Thoracic aorta (tissue), 2 donors: ENCODE measurements around the gene CTNNA2. TPM values are rescaled to one million over a fixed set of nuclear protein-coding genes. Genes with fewer than 3 reads are reported as not detected.

Source experiments
- ATAC-seq: fragments of 150-250 bp; one replicate; pipeline ENCODE4 v1.8.0; 2017; ENCODE audit warnings: low read depth; ENCODE audit not compliant: insufficient number of reproducible peaks, low FRiP score
- DNase-seq: peaks from one replicate; pipeline ENCODE4 v3.0.0-alpha.2; 2020; ENCODE audit warnings: low spot score
- H3K27ac ChIP-seq, 2 donors: fragments of 200-600 bp; sonication (generic); 1 replicate in 1 of 2; 2 replicates in 1 of 2; pipeline ENCODE4 v1.5.1; 2016; ENCODE audit warnings: mild to moderate bottlenecking in 2 of 2, moderate library complexity in 2 of 2
- H3K27me3 ChIP-seq: fragments of 200-600 bp; sonication (generic); replicated peaks from 2 replicates; pipeline ENCODE4 v1.6.0; 2016; ENCODE audit warnings: mild to moderate bottlenecking; ENCODE audit not compliant: insufficient read depth
- H3K36me3 ChIP-seq: fragments of 200-600 bp; sonication (generic); one replicate; pipeline ENCODE4 v1.5.1; 2016
- H3K4me1 ChIP-seq, 2 donors: fragments of 200-600 bp; sonication (generic); 1 replicate in 1 of 2; 2 replicates in 1 of 2; pipeline versions ENCODE4 v1.5.1 to v1.6.0; 2016; ENCODE audit warnings: low read depth in 2 of 2, mild to moderate bottlenecking in 1 of 2; ENCODE audit not compliant: control insufficient read depth in 1 of 2
- H3K4me3 ChIP-seq: fragments of 200-600 bp; sonication (generic); 2 replicates; pipeline ENCODE4 v1.5.1; 2016; ENCODE audit warnings: mild to moderate bottlenecking
- H3K9me3 ChIP-seq: fragments of 200-600 bp; sonication (generic); 2 replicates; pipeline ENCODE4 v1.5.1; 2016
- CTCF ChIP-seq: fragments of 200-600 bp; sonication (generic); IDR thresholded peaks from one replicate; pipeline ENCODE4 v1.5.1; 2019; ENCODE audit warnings: antibody characterized with exemption
- total RNA-seq, 2 donors: library from RNA; depleted of rRNA; stranded (reverse); fragments of >200 nt; gene quantifications; one replicate each; pipeline versions ENCODE4 v1.1.0 to v1.2.3, GENCODE V29; 2016

The CTNNA2 gene
- total RNA-seq, 2 donors from 2014 or later = not detected

DNA sequence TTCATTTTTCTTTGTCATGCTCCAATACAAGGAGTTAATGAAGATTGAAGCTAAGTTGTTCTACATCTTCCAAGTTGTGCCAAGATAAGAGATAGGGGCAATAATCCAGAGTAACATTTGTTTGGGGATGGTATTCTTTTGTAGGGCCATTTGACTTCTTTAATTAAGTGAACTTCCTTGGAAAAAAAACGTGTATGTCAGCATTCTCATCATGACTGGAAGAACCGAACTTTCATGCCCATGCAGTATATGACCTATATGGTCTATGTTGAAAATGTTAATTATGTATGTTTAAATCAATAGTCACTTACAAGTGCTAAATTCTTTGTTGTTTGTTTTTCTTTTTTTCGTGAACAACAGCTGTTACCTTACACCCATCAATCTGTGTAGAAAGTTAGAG, 1111.2 kb downstream of the CTNNA2 start:
- no peak for TF ChIP-seq CTCF
- DNase-seq (no peak), ATAC-seq (no peak)
- H3K4me3 ChIP-seq = no peak overlapping the region
- no peaks in the 10 kb centered on the region for H3K9me3 ChIP-seq
- H3K27ac ChIP-seq = no peak overlapping the region
- no peaks in the 10 kb centered on the region for H3K36me3 ChIP-seq
- no peaks in the 10 kb centered on the region for H3K4me1 ChIP-seq
- H3K27me3 ChIP-seq = no peaks in the 10 kb centered on the region

DNA sequence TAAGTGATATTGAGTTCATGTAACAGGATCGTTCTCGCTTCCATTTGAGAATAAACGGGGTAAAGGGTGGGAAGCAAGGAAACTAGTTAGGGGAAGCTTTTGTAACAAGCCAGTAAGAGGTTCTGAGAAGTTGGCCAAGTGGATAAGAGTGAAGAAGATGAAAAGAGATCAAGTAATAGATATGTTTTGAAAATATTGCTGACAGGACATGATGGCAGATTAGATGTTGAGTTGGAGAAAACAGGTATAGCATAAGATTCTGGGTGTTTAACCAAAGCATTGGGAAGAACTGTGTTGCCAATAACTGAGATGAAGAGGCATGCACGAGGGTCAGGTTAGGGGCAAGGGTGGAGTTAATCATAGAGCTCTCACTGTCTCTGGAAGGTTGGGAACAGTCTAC, 1121.7 kb downstream of the CTNNA2 start:
- ATAC-seq (no peak), DNase-seq (no peak)
- H3K27me3 ChIP-seq = no peaks in the 10 kb centered on the region
- no peaks in the 10 kb centered on the region for H3K9me3 ChIP-seq
- no peak for TF ChIP-seq CTCF
- no peaks in the 10 kb centered on the region for H3K36me3 ChIP-seq
- no peaks in the 10 kb centered on the region for H3K4me1 ChIP-seq
- no peak overlapping the region for H3K4me3 ChIP-seq
- H3K27ac ChIP-seq = no peak overlapping the region

- Histone ChIP-seq H3K9me3 (no peaks in the 10 kb centered on the region), H3K4me3 (no peak overlapping the region), H3K4me1 (no peaks in the 10 kb centered on the region), H3K27me3 (no peaks in the 10 kb centered on the region), H3K27ac (no peak overlapping the region), H3K36me3 (no peaks in the 10 kb centered on the region)
- no peak for TF ChIP-seq CTCF
- DNase-seq = no peak
- no peak for ATAC-seq
Measured at GRCh38 chr2:80638783-80639182, 1125.9 kb downstream of the CTNNA2 start.

DNA sequence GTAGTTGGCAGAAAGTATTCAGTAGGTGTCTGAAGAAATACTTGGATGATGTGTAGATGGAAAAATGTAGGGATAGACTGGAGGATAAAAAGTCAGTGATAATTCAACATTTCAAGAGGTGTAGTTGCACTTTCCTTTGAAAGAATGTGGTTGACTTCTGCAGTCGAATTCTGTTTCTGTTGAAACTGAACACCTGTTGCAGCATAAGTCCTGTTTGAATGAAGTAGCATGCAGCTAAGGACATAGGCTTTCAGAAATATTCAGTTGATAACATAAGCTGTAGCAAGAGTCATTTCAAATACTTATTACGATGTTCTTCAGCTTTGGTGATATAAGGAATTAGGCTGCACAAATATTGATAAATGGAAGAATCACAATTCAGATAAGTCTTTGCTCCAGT, 1129.6 kb downstream of the CTNNA2 start:
- Histone ChIP-seq H3K36me3 (no peaks in the 10 kb centered on the region), H3K27me3 (no peaks in the 10 kb centered on the region), H3K4me1 (no peaks in the 10 kb centered on the region), H3K9me3 (no peaks in the 10 kb centered on the region), H3K4me3 (no peak overlapping the region), H3K27ac (no peak overlapping the region)
- no peak for TF ChIP-seq CTCF
- ATAC-seq (no peak), DNase-seq (no peak)

- Histone ChIP-seq H3K4me3 (no peak overlapping the region), H3K27me3 (no peaks in the 10 kb centered on the region), H3K9me3 (no peaks in the 10 kb centered on the region), H3K36me3 (no peaks in the 10 kb centered on the region), H3K27ac (no peak overlapping the region), H3K4me1 (no peaks in the 10 kb centered on the region)
- DNase-seq = no peak
- ATAC-seq = no peak
- no peak for TF ChIP-seq CTCF
Measured at GRCh38 chr2:80643598-80643997, 1130.7 kb downstream of the CTNNA2 start.
